ENCODE data around the gene CCM2L.

GRCh38 chr20:31972471-31973021, 37.7 kb upstream of the CCM2L start:
- no peak for TF ChIP-seq CTCF (IDR thresholded peaks at IDR 0.05)
- no peak for TF ChIP-seq POLR2A (IDR thresholded peaks at IDR 0.05)

All from thyroid gland (tissue), 4 donors.